GM18519 (cell line): ENCODE data around the gene WFS1.

Experiments
- ATAC-seq: cut with Tn5 transposase; IDR thresholded peaks from one replicate; pipeline ENCODE4 v1.9.1; 2021; ENCODE audit warnings: mild to moderate bottlenecking, moderate library complexity; ENCODE audit not compliant: unreplicated experiment, low FRiP score

The WFS1 gene

GRCh38 chr4:6348408-6348807, 78.8 kb downstream of the WFS1 start:
- no peak for ATAC-seq

GRCh38 chr4:6349896-6350603, 80.4 kb downstream of the WFS1 start:
- no peak for ATAC-seq

- no peak for ATAC-seq
Observed at GRCh38 chr4:6350646-6351045, 81.0 kb downstream of the WFS1 start.

- ATAC-seq = no peak
Observed at GRCh38 chr4:6351246-6352000, 81.8 kb downstream of the WFS1 start.

- ATAC-seq = no peak
Observed at GRCh38 chr4:6352031-6352692, 82.5 kb downstream of the WFS1 start.
